Fibroblast of lung (primary cell): ENCODE measurements around the gene NUB1. TPM values are rescaled to one million over a fixed set of nuclear protein-coding genes. Genes with fewer than 3 reads are reported as not detected.

Experiments
- DNase-seq, 2 donors: peaks; one replicate each; pipeline versions ENCODE4 v3.0.0 to v3.0.0-alpha.2; 2010; ENCODE audit warnings: low read depth in 2 of 2
- H2AFZ ChIP-seq: 2 replicates; pipeline ENCODE4 v1.5.1; 2012; ENCODE audit warnings: low read length, control low read depth, inconsistent platforms
- H3K27ac ChIP-seq: 2 replicates; pipeline ENCODE4 v1.5.1; 2011; ENCODE audit warnings: low read length, control low read depth; ENCODE audit not compliant: insufficient read depth
- H3K27me3 ChIP-seq: 2 replicates; pipeline ENCODE4 v1.5.1; 2011; ENCODE audit warnings: mild to moderate bottlenecking, low read length; ENCODE audit not compliant: control insufficient read depth, insufficient read depth
- H3K36me3 ChIP-seq: 2 replicates; pipeline ENCODE4 v1.5.1; 2011; ENCODE audit warnings: low read length; ENCODE audit not compliant: control insufficient read depth, insufficient read depth
- H3K4me1 ChIP-seq: 2 replicates; pipeline ENCODE4 v1.5.1; 2011; ENCODE audit warnings: low read length; ENCODE audit not compliant: control insufficient read depth, insufficient read depth; ENCODE audit errors: extremely low read depth
- H3K4me2 ChIP-seq: 2 replicates; pipeline ENCODE4 v1.5.1; 2011; ENCODE audit warnings: low read length, control low read depth; ENCODE audit not compliant: insufficient read depth; ENCODE audit errors: extremely low read depth
- H3K4me3 ChIP-seq, 4 experiments: fragments of 200-600 bp in 1 of 4; sonication (generic) in 1 of 4; replicated peaks in 1 of 4; 2 replicates each; pipeline ENCODE4 v1.5.1; 2011 to 2016; ENCODE audit warnings: low read length in 4 of 4, low read depth in 3 of 4, mild to moderate bottlenecking in 3 of 4, control low read depth in 2 of 4, inconsistent platforms in 1 of 4, mixed read lengths in 1 of 4; ENCODE audit not compliant: insufficient read depth in 1 of 4; ENCODE audit errors: control extremely low read depth in 1 of 4
- H3K79me2 ChIP-seq: 2 replicates; pipeline ENCODE4 v1.5.1; 2012; ENCODE audit warnings: mild to moderate bottlenecking, low read length, inconsistent platforms; ENCODE audit not compliant: control insufficient read depth, insufficient read depth
- H3K9ac ChIP-seq: 2 replicates; pipeline ENCODE4 v1.5.1; 2011; ENCODE audit warnings: mild to moderate bottlenecking, low read length, control low read depth; ENCODE audit not compliant: insufficient read depth
- H3K9me3 ChIP-seq: 2 replicates; pipeline ENCODE4 v1.5.1; 2012; ENCODE audit warnings: low read depth, low read length; ENCODE audit not compliant: control insufficient read depth, insufficient read depth
- H4K20me1 ChIP-seq: 2 replicates; pipeline ENCODE4 v1.5.1; 2011; ENCODE audit warnings: low read length; ENCODE audit not compliant: control insufficient read depth, insufficient read depth; ENCODE audit errors: extremely low read depth
- EZH2 ChIP-seq: IDR thresholded peaks from 2 replicates; pipeline ENCODE4 v1.5.1; 2012; ENCODE audit warnings: low read length, control low read depth, mild to moderate bottlenecking; ENCODE audit errors: missing control alignments
- polyA plus RNA-seq, 2 donors: library from polyadenylated mRNA; depleted of rRNA in 1 of 2; stranded (reverse) in 1 of 2; unstranded in 1 of 2; fragments of >200 nt; gene quantifications; 2 replicates each; pipeline ENCODE4 v1.2.1, GENCODE V29; 2011 to 2012; ENCODE audit warnings: missing spikeins in 1 of 2
- total RNA-seq: library from RNA; depleted of rRNA; stranded (reverse); fragments of >200 nt; gene quantifications from 2 replicates; pipeline ENCODE4 v1.2.1, GENCODE V29; 2014
- TF ChIP-seq, protein P1 (sequence below), 2 donors: IDR thresholded peaks in 1 of 2; conservative IDR thresholded peaks in 1 of 2; 1 replicate in 1 of 2; 2 replicates in 1 of 2; pipeline ENCODE4 v1.5.1; 2011 to 2012; ENCODE audit warnings: low read length in 2 of 2, control low read depth in 1 of 2, inconsistent platforms in 1 of 2, low read depth in 1 of 2, mild to moderate bottlenecking in 1 of 2

NUB1 gene
- total and polyA plus RNA-seq, 2 donors (not counting 1 experiment from before 2014, with no cell fraction given): 44.4 to 77.7 TPM

DNA sequence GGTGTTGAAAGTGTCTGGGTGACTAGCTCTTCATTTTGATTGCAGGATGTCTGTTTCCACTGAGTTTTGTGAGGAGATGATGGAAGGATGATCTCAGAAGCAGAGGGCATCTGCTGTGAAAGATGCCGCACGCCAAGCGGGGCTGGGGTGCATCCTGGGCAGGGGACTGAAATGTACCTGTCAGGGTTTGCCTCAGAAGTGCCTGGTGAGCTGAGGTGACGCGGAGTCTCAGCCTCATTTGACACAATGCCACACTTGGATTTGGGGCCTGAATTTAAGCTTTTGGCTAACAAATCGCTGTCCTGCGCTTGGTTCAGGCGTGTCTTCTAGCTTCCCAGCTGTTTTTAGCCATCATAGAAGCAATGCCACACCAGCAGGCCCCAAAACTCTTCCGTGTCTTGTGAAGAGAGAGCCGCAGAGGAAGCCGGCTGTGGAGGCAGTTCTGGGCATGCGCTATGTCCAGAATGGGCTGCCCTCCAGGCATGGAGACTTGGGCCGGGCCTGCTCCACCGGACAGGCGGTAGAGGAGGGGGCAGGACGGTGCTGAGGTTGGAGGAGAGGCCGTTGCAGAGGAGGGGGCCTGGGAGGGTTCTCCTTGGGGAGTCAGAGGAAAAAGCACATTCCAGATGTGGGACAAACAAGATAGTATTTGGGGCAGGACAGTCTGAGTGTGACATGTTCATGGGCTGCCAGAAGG is 37.0 kb downstream of the NUB1 start:
- no peak overlapping the region for H2AFZ ChIP-seq
- no peaks in the 10 kb centered on the region for H4K20me1 ChIP-seq
- H3K4me1 ChIP-seq: no peaks in the 10 kb centered on the region
- no peaks in the 10 kb centered on the region for H3K9me3 ChIP-seq
- H3K27ac ChIP-seq: no peak overlapping the region
- H3K4me3 ChIP-seq: no peak overlapping the region
- no peaks in the 10 kb centered on the region for H3K36me3 ChIP-seq
- peaks cover 14% of the 10 kb centered on the region for H3K27me3 ChIP-seq
- H3K9ac ChIP-seq: no peak overlapping the region
- no peak for DNase-seq
- no peak overlapping the region for H3K4me2 ChIP-seq
- TF ChIP-seq EZH2: no peak
- TF ChIP-seq, protein P1, sequence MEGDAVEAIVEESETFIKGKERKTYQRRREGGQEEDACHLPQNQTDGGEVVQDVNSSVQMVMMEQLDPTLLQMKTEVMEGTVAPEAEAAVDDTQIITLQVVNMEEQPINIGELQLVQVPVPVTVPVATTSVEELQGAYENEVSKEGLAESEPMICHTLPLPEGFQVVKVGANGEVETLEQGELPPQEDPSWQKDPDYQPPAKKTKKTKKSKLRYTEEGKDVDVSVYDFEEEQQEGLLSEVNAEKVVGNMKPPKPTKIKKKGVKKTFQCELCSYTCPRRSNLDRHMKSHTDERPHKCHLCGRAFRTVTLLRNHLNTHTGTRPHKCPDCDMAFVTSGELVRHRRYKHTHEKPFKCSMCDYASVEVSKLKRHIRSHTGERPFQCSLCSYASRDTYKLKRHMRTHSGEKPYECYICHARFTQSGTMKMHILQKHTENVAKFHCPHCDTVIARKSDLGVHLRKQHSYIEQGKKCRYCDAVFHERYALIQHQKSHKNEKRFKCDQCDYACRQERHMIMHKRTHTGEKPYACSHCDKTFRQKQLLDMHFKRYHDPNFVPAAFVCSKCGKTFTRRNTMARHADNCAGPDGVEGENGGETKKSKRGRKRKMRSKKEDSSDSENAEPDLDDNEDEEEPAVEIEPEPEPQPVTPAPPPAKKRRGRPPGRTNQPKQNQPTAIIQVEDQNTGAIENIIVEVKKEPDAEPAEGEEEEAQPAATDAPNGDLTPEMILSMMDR (conservative IDR thresholded peaks at IDR 0.05 in 1 of 2, IDR thresholded peaks at IDR 0.05 in 1 of 2; ENCODE audit: low read depth in 1 of 2, low read length in 2 of 2): no peak
- no peaks in the 10 kb centered on the region for H3K79me2 ChIP-seq

GRCh38 chr7:151379193-151379520 is 37.5 kb downstream of the NUB1 start:
- Histone ChIP-seq H2AFZ (no peak overlapping the region), H3K4me1 (no peaks in the 10 kb centered on the region), H3K9ac (no peak overlapping the region), H3K79me2 (no peaks in the 10 kb centered on the region), H3K27ac (no peak overlapping the region), H3K4me2 (no peak overlapping the region), H3K9me3 (no peaks in the 10 kb centered on the region), H3K27me3 (peaks cover 14% of the 10 kb centered on the region), H4K20me1 (no peaks in the 10 kb centered on the region), H3K36me3 (no peaks in the 10 kb centered on the region), H3K4me3 (no peak overlapping the region)
- TF ChIP-seq, protein P1 (conservative IDR thresholded peaks at IDR 0.05 in 1 of 2, IDR thresholded peaks at IDR 0.05 in 1 of 2; ENCODE audit: low read depth in 1 of 2, low read length in 2 of 2): no peak
- no peak for TF ChIP-seq EZH2
- no peak for DNase-seq

- Histone ChIP-seq H3K4me1 (no peaks in the 10 kb centered on the region), H3K4me3 (no peak overlapping the region), H3K79me2 (no peaks in the 10 kb centered on the region), H3K9me3 (no peaks in the 10 kb centered on the region), H4K20me1 (no peaks in the 10 kb centered on the region), H2AFZ (no peak overlapping the region), H3K27me3 (peaks cover 19% of the 10 kb centered on the region), H3K27ac (no peak overlapping the region), H3K9ac (no peak overlapping the region), H3K36me3 (no peaks in the 10 kb centered on the region), H3K4me2 (no peak overlapping the region)
- no peak for TF ChIP-seq EZH2
- TF ChIP-seq, protein P1 (conservative IDR thresholded peaks at IDR 0.05 in 1 of 2, IDR thresholded peaks at IDR 0.05 in 1 of 2; ENCODE audit: low read depth in 1 of 2, low read length in 2 of 2): no peak
- no peak for DNase-seq
Measured at GRCh38 chr7:151379534-151380198, 38.1 kb downstream of the NUB1 start.
